ENCODE measurements around the gene RIPK4. TPM values are rescaled to one million over a fixed set of nuclear protein-coding genes. Genes with fewer than 3 reads are reported as not detected.
A peak's percentile ranks its signal among the peaks of the same experiment; 100 is the strongest.

Gene RIPK4
- total RNA-seq, 1 donor from 2014 or later = 1.8 TPM

DNA sequence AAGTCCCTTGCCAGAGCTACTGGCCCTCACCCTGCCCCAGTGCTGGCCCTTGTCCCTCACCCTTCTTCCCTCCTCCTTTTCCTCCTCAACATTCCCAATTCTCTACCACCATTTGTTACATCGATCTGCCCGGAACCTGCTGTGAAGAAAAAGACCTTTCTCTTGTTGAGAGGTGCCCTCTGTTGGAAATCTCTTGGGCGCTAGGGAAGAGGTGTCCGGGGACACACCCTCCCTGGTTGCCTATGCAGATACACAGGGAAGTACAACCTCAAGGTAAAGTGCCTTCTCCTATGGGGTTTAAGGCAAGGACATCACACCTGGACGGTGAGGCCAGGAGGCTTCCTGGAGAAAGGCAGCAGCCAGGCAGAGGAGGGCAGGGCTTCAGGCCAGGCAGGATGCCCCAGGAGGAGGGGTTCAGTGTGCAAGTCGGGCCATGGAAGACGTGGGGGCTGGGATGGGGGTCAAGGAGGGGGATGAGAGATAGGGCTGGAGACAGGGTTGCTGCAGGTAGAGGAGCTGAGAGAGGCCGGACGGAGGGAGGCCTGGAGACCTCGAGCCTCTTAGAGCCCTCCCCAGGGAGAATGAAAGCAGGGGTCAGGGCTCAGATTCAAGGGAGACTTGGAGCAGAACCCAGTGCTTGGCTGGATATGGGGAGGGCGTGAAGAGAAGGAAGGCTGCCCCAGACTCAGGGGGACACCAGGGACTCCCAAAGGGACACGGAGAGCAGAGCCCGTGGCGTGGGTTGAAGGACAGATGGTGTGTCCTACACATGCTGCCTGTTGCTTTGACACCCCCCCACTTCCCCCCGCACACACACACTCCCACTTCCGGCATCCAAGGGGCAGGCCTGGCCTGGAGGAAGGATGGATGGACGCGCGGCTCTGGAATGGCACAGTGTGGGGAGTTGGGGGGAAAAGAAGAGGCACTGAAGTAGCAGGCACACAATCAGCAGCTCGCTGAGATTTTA, 44.5 kb downstream of the RIPK4 start:
- Histone ChIP-seq H3K4me1 (ENCODE audit: insufficient read depth, low read length) (peaks cover 20% of the 10 kb centered on the region), H3K27ac (ENCODE audit: low read depth, low read length) (no peak overlapping the region), H4K20me1 (ENCODE audit: insufficient read depth, low read length) (no peaks in the 10 kb centered on the region), H3K36me3 (ENCODE audit: insufficient read depth, low read length) (no peaks in the 10 kb centered on the region), H3K4me3 (ENCODE audit: insufficient read depth, low read depth, low read length) (no peak overlapping the region), H3K9ac (ENCODE audit: low read length) (no peak overlapping the region), H3K4me2 (ENCODE audit: low read length) (no peak overlapping the region), H3K9me3 (ENCODE audit: insufficient read depth, low read depth, low read length) (no peaks in the 10 kb centered on the region), H2AFZ (ENCODE audit: low read depth, low read length) (no peak overlapping the region), H3K27me3 (ENCODE audit: insufficient read depth, low read length) (no peaks in the 10 kb centered on the region), H3K79me2 (ENCODE audit: insufficient read depth, low read length) (no peaks in the 10 kb centered on the region)
- no peaks in the 10 kb centered on the region for H3K36me3 Mint-ChIP-seq (ENCODE audit: low read depth, unreplicated experiment)
- peaks cover 4% of the 10 kb centered on the region for H3K4me1 Mint-ChIP-seq (ENCODE audit: low read depth, unreplicated experiment)
- H3K4me3 Mint-ChIP-seq (ENCODE audit: unreplicated experiment) = no peak overlapping the region
- H3K27ac Mint-ChIP-seq (ENCODE audit: unreplicated experiment) = peak overlapping the region; percentile 34
- H3K27me3 Mint-ChIP-seq (ENCODE audit: low read depth, unreplicated experiment) = peaks cover 40% of the 10 kb centered on the region
- no peak for TF ChIP-seq EZH2 (IDR thresholded peaks at IDR 0.05; ENCODE audit: insufficient read depth, low read length)
- TF ChIP-seq, protein P1, sequence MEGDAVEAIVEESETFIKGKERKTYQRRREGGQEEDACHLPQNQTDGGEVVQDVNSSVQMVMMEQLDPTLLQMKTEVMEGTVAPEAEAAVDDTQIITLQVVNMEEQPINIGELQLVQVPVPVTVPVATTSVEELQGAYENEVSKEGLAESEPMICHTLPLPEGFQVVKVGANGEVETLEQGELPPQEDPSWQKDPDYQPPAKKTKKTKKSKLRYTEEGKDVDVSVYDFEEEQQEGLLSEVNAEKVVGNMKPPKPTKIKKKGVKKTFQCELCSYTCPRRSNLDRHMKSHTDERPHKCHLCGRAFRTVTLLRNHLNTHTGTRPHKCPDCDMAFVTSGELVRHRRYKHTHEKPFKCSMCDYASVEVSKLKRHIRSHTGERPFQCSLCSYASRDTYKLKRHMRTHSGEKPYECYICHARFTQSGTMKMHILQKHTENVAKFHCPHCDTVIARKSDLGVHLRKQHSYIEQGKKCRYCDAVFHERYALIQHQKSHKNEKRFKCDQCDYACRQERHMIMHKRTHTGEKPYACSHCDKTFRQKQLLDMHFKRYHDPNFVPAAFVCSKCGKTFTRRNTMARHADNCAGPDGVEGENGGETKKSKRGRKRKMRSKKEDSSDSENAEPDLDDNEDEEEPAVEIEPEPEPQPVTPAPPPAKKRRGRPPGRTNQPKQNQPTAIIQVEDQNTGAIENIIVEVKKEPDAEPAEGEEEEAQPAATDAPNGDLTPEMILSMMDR (IDR thresholded peaks at IDR 0.05; ENCODE audit: insufficient read depth, low read depth, low read length) = no peak
- no peak for DNase-seq (ENCODE audit: low read depth)
- no peaks in the 10 kb centered on the region for H3K9me3 Mint-ChIP-seq (ENCODE audit: unreplicated experiment)
- no peak for FAIRE-seq

- Histone ChIP-seq H3K4me2 (ENCODE audit: low read length) (no peak overlapping the region), H3K79me2 (ENCODE audit: insufficient read depth, low read length) (no peaks in the 10 kb centered on the region), H3K27me3 (ENCODE audit: insufficient read depth, low read length) (no peaks in the 10 kb centered on the region), H3K27ac (ENCODE audit: low read depth, low read length) (no peak overlapping the region), H4K20me1 (ENCODE audit: insufficient read depth, low read length) (no peaks in the 10 kb centered on the region), H3K4me1 (ENCODE audit: insufficient read depth, low read length) (peaks cover 5% of the 10 kb centered on the region), H3K4me3 (ENCODE audit: insufficient read depth, low read depth, low read length) (no peak overlapping the region), H3K9me3 (ENCODE audit: insufficient read depth, low read depth, low read length) (no peaks in the 10 kb centered on the region), H3K36me3 (ENCODE audit: insufficient read depth, low read length) (no peaks in the 10 kb centered on the region), H3K9ac (ENCODE audit: low read length) (no peak overlapping the region), H2AFZ (ENCODE audit: low read depth, low read length) (no peak overlapping the region)
- Mint-ChIP-seq H3K27me3 (ENCODE audit: low read depth, unreplicated experiment) (peaks cover 36% of the 10 kb centered on the region), H3K4me3 (ENCODE audit: unreplicated experiment) (no peak overlapping the region), H3K4me1 (ENCODE audit: low read depth, unreplicated experiment) (no peaks in the 10 kb centered on the region), H3K36me3 (ENCODE audit: low read depth, unreplicated experiment) (no peaks in the 10 kb centered on the region), H3K9me3 (ENCODE audit: unreplicated experiment) (no peaks in the 10 kb centered on the region), H3K27ac (ENCODE audit: unreplicated experiment) (no peak overlapping the region)
- no peak for DNase-seq (ENCODE audit: low read depth)
- no peak for TF ChIP-seq EZH2 (IDR thresholded peaks at IDR 0.05; ENCODE audit: insufficient read depth, low read length)
- TF ChIP-seq, protein P1 (IDR thresholded peaks at IDR 0.05; ENCODE audit: insufficient read depth, low read depth, low read length) = no peak
- FAIRE-seq = no peak
Measured at GRCh38 chr21:41720250-41720649, 46.6 kb downstream of the RIPK4 start.

GRCh38 chr21:41719691-41720090, 47.2 kb downstream of the RIPK4 start:
- no peaks in the 10 kb centered on the region for H3K36me3 ChIP-seq (ENCODE audit: insufficient read depth, low read length)
- Mint-ChIP-seq H3K27ac (ENCODE audit: unreplicated experiment) (no peak overlapping the region), H3K27me3 (ENCODE audit: low read depth, unreplicated experiment) (peaks cover 41% of the 10 kb centered on the region), H3K4me3 (ENCODE audit: unreplicated experiment) (no peak overlapping the region), H3K36me3 (ENCODE audit: low read depth, unreplicated experiment) (no peaks in the 10 kb centered on the region), H3K9me3 (ENCODE audit: unreplicated experiment) (no peaks in the 10 kb centered on the region), H3K4me1 (ENCODE audit: low read depth, unreplicated experiment) (no peaks in the 10 kb centered on the region)
- H3K4me3 ChIP-seq (ENCODE audit: insufficient read depth, low read depth, low read length) = no peak overlapping the region
- no peak overlapping the region for H2AFZ ChIP-seq (ENCODE audit: low read depth, low read length)
- H3K27me3 ChIP-seq (ENCODE audit: insufficient read depth, low read length) = no peaks in the 10 kb centered on the region
- H3K79me2 ChIP-seq (ENCODE audit: insufficient read depth, low read length) = no peaks in the 10 kb centered on the region
- DNase-seq (ENCODE audit: low read depth) (no peak), FAIRE-seq (no peak)
- no peaks in the 10 kb centered on the region for H4K20me1 ChIP-seq (ENCODE audit: insufficient read depth, low read length)
- H3K9me3 ChIP-seq (ENCODE audit: insufficient read depth, low read depth, low read length) = no peaks in the 10 kb centered on the region
- peaks cover 4% of the 10 kb centered on the region for H3K4me1 ChIP-seq (ENCODE audit: insufficient read depth, low read length)
- no peak overlapping the region for H3K4me2 ChIP-seq (ENCODE audit: low read length)
- no peak overlapping the region for H3K9ac ChIP-seq (ENCODE audit: low read length)
- no peak overlapping the region for H3K27ac ChIP-seq (ENCODE audit: low read depth, low read length)
- no peak for TF ChIP-seq EZH2 (IDR thresholded peaks at IDR 0.05; ENCODE audit: insufficient read depth, low read length)
- TF ChIP-seq, protein P1 (IDR thresholded peaks at IDR 0.05; ENCODE audit: insufficient read depth, low read depth, low read length) = no peak
